ENCODE data around the gene CCSAP. TPM values are rescaled to one million over a fixed set of nuclear protein-coding genes. Genes with fewer than 3 reads are reported as not detected.
A peak's percentile ranks its signal among the peaks of the same experiment; 100 is the strongest.

CCSAP gene
- total RNA-seq: 1 to 10 TPM; 1.6 to 4.2 (median 3.3) TPM
- long read RNA-seq, donor 1, full-length matches to known transcripts: 7 of 7 reads
- long read RNA-seq, donor 1, partial matches to known transcripts: 0 of 7 reads
- long read RNA-seq, donor 1, other reads (novel, unspliced or antisense): 0 of 7 reads
- long read RNA-seq, donor 2: 0 reads

- no peaks in the 10 kb centered on the region for H3K36me3 ChIP-seq (ENCODE audit: low read depth)
- intact Hi-C loops (cut with DNase I, micrococcal nuclease): no loop called here
- no peak for TF ChIP-seq CTCF (IDR thresholded peaks at IDR 0.05)
- peaks cover 14% of the 10 kb centered on the region for H3K4me1 ChIP-seq (ENCODE audit: low read depth)
- no peaks in the 10 kb centered on the region for H3K9me3 ChIP-seq
- DNase-seq (peak; percentile 55 to 76 (median 74)), ATAC-seq (peak; percentile 75)
- H3K4me3 ChIP-seq: peak within 1 kb of the TSS; percentile 80
Measured at GRCh38 chr1:229342656-229343569, at the start of gene CCSAP. Gene CCSAP, minus strand, starts transcription at chr1:229343047. Its CDS starts 582 bp downstream, at chr1:229342465.

- H3K9me3 ChIP-seq: no peaks in the 10 kb centered on the region
- DNase-seq (no peak), ATAC-seq (no peak)
- TF ChIP-seq CTCF (IDR thresholded peaks at IDR 0.05): no peak
- no peaks in the 10 kb centered on the region for H3K36me3 ChIP-seq (ENCODE audit: low read depth)
- H3K4me3 ChIP-seq: no peak overlapping the region
- no peaks in the 10 kb centered on the region for H3K4me1 ChIP-seq (ENCODE audit: low read depth)
- intact Hi-C loops (cut with DNase I, micrococcal nuclease): no loop called here
Measured at GRCh38 chr1:229390130-229390529, 47.3 kb upstream of the CCSAP start.

- no peak for TF ChIP-seq CTCF (IDR thresholded peaks at IDR 0.05)
- intact Hi-C loops (cut with DNase I, micrococcal nuclease): no loop called here
- Histone ChIP-seq H3K36me3 (ENCODE audit: low read depth) (no peaks in the 10 kb centered on the region), H3K4me3 (no peak overlapping the region), H3K9me3 (no peaks in the 10 kb centered on the region), H3K4me1 (ENCODE audit: low read depth) (no peaks in the 10 kb centered on the region)
- ATAC-seq (no peak), DNase-seq (no peak)
Measured at GRCh38 chr1:229388897-229389580, 46.2 kb upstream of the CCSAP start.

GRCh38 chr1:229385853-229386456 lies 43.1 kb upstream of the CCSAP start:
- Histone ChIP-seq H3K36me3 (ENCODE audit: low read depth) (no peaks in the 10 kb centered on the region), H3K9me3 (no peaks in the 10 kb centered on the region), H3K4me1 (ENCODE audit: low read depth) (no peaks in the 10 kb centered on the region), H3K4me3 (no peak overlapping the region)
- ATAC-seq (no peak), DNase-seq (no peak)
- intact Hi-C loops (cut with DNase I, micrococcal nuclease): no loop called here
- TF ChIP-seq CTCF (IDR thresholded peaks at IDR 0.05): no peak

GRCh38 chr1:229384822-229385221 lies 42.0 kb upstream of the CCSAP start:
- no peaks in the 10 kb centered on the region for H3K9me3 ChIP-seq
- H3K4me1 ChIP-seq (ENCODE audit: low read depth): no peaks in the 10 kb centered on the region
- TF ChIP-seq CTCF (IDR thresholded peaks at IDR 0.05): no peak
- ATAC-seq (no peak), DNase-seq (no peak)
- intact Hi-C loops (cut with DNase I, micrococcal nuclease): no loop called here
- H3K36me3 ChIP-seq (ENCODE audit: low read depth): no peaks in the 10 kb centered on the region
- H3K4me3 ChIP-seq: no peak overlapping the region

Measured in mucosa of descending colon (tissue), 3 donors.